Neural cell (in vitro differentiated cells): ENCODE measurements around the gene COBLL1.

ENCODE experiments used
- EP300 ChIP-seq: fragments of 450-650 bp; conservative IDR thresholded peaks from 2 replicates; pipeline ENCODE4 v1.6.1; 2014; ENCODE audit warnings: antibody characterized with exemption, mild to moderate bottlenecking, moderate library complexity; ENCODE audit not compliant: poor library complexity, severe bottlenecking
- EZH2 ChIP-seq: fragments of 200-600, 300-800 bp; shearing (Covaris generic), sonication (generic); IDR thresholded peaks from 2 replicates; pipeline ENCODE4 v1.6.1; 2014; ENCODE audit warnings: antibody characterized with exemption, low read length, borderline replicate concordance, mild to moderate bottlenecking; ENCODE audit not compliant: insufficient read depth, poor library complexity, severe bottlenecking
- POLR2AphosphoS5 ChIP-seq: IDR thresholded peaks from 2 replicates; pipeline ENCODE4 v1.6.1; 2012
- RAD21 ChIP-seq: fragments of 450-650 bp; conservative IDR thresholded peaks from 2 replicates; pipeline ENCODE4 v1.6.1; 2014; ENCODE audit warnings: antibody characterized with exemption, mild to moderate bottlenecking, moderate library complexity
- SMC3 ChIP-seq: fragments of 450-650 bp; conservative IDR thresholded peaks from 2 replicates; pipeline ENCODE4 v1.6.1; 2014; ENCODE audit warnings: antibody characterized with exemption, mild to moderate bottlenecking, moderate library complexity; ENCODE audit not compliant: poor library complexity
- TAF1 ChIP-seq: IDR thresholded peaks from 2 replicates; pipeline ENCODE4 v1.6.1; 2012; ENCODE audit warnings: low read depth
- TF ChIP-seq, protein P1 (sequence below): fragments of 450-650 bp; IDR thresholded peaks from 2 replicates; pipeline ENCODE4 v1.5.1; 2014; ENCODE audit warnings: antibody characterized with exemption, mild to moderate bottlenecking, moderate library complexity; ENCODE audit not compliant: poor library complexity, severe bottlenecking
- TF ChIP-seq, protein P2 (sequence below): IDR thresholded peaks from 2 replicates; pipeline ENCODE4 v1.6.1; 2012; ENCODE audit warnings: borderline replicate concordance

DNA sequence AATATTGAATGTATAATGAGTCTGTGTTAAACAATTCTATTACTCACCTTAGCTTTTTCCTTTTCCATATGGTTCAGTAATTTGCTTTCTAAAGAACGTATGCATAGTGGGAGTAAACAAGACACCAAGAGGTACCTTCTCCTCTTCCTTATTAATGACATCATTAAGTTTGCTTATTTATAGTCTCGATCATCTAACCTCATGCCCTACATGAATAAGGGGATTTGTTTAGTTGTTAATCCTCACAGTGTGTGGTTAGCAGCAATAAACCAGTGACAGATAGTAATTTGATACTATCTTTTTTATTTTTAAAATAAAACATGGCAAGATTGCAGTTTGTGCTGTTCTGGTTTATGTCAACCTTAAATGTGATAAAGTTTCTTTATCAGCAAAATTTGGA, 69.7 kb downstream of the COBLL1 start:
- TF ChIP-seq, protein P1, sequence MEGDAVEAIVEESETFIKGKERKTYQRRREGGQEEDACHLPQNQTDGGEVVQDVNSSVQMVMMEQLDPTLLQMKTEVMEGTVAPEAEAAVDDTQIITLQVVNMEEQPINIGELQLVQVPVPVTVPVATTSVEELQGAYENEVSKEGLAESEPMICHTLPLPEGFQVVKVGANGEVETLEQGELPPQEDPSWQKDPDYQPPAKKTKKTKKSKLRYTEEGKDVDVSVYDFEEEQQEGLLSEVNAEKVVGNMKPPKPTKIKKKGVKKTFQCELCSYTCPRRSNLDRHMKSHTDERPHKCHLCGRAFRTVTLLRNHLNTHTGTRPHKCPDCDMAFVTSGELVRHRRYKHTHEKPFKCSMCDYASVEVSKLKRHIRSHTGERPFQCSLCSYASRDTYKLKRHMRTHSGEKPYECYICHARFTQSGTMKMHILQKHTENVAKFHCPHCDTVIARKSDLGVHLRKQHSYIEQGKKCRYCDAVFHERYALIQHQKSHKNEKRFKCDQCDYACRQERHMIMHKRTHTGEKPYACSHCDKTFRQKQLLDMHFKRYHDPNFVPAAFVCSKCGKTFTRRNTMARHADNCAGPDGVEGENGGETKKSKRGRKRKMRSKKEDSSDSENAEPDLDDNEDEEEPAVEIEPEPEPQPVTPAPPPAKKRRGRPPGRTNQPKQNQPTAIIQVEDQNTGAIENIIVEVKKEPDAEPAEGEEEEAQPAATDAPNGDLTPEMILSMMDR, result no peak
- TF ChIP-seq POLR2AphosphoS5, result no peak
- no peak for TF ChIP-seq SMC3
- no peak for TF ChIP-seq EP300
- no peak for TF ChIP-seq EZH2
- TF ChIP-seq, protein P2, sequence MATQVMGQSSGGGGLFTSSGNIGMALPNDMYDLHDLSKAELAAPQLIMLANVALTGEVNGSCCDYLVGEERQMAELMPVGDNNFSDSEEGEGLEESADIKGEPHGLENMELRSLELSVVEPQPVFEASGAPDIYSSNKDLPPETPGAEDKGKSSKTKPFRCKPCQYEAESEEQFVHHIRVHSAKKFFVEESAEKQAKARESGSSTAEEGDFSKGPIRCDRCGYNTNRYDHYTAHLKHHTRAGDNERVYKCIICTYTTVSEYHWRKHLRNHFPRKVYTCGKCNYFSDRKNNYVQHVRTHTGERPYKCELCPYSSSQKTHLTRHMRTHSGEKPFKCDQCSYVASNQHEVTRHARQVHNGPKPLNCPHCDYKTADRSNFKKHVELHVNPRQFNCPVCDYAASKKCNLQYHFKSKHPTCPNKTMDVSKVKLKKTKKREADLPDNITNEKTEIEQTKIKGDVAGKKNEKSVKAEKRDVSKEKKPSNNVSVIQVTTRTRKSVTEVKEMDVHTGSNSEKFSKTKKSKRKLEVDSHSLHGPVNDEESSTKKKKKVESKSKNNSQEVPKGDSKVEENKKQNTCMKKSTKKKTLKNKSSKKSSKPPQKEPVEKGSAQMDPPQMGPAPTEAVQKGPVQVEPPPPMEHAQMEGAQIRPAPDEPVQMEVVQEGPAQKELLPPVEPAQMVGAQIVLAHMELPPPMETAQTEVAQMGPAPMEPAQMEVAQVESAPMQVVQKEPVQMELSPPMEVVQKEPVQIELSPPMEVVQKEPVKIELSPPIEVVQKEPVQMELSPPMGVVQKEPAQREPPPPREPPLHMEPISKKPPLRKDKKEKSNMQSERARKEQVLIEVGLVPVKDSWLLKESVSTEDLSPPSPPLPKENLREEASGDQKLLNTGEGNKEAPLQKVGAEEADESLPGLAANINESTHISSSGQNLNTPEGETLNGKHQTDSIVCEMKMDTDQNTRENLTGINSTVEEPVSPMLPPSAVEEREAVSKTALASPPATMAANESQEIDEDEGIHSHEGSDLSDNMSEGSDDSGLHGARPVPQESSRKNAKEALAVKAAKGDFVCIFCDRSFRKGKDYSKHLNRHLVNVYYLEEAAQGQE, result no peak
- no peak for TF ChIP-seq RAD21
- TF ChIP-seq TAF1, result no peak
